GM12878 (cell line): ENCODE results near the gene DDHD1. TPM values are rescaled to one million over a fixed set of nuclear protein-coding genes. Genes with fewer than 3 reads are reported as not detected.
A peak's percentile ranks its signal among the peaks of the same experiment; 100 is the strongest.

ENCODE experiments used
- ASH2L ChIP-seq: fragments of 300-600, 200-600 bp; sonication (generic); IDR thresholded peaks from 2 replicates; pipeline ENCODE4 v1.6.1; 2017; ENCODE audit warnings: low read depth, mild to moderate bottlenecking, borderline replicate concordance
- BACH1 ChIP-seq: fragments of 450-650 bp; IDR thresholded peaks from 2 replicates; pipeline ENCODE4 v1.6.1; 2017; ENCODE audit warnings: mild to moderate bottlenecking, borderline replicate concordance
- BMI1 ChIP-seq: fragments of 450-650 bp; IDR thresholded peaks from 2 replicates; pipeline ENCODE4 v1.6.1; 2016; ENCODE audit warnings: mild to moderate bottlenecking, moderate library complexity, borderline replicate concordance
- CHD1 ChIP-seq: IDR thresholded peaks from 2 replicates; pipeline ENCODE4 v1.6.1; 2012; ENCODE audit warnings: low read depth, low read length, improper control_type of control experiment
- CREB1 ChIP-seq: IDR thresholded peaks from 2 replicates; pipeline ENCODE4 v1.6.1; 2012; ENCODE audit warnings: low read depth, mild to moderate bottlenecking, inconsistent platforms
- GABPA ChIP-seq: IDR thresholded peaks from 2 replicates; pipeline ENCODE4 v1.6.1; 2014; ENCODE audit warnings: antibody characterized with exemption, low read depth, mild to moderate bottlenecking, inconsistent platforms
- IRF5 ChIP-seq: fragments of 450-650 bp; IDR thresholded peaks from 2 replicates; pipeline ENCODE4 v1.6.1; 2017; ENCODE audit warnings: borderline replicate concordance
- JUNB ChIP-seq: IDR thresholded peaks from 2 replicates; pipeline ENCODE4 v1.6.1; 2016; ENCODE audit warnings: antibody characterized with exemption, mild to moderate bottlenecking
- MEF2A ChIP-seq: IDR thresholded peaks from 2 replicates; pipeline ENCODE4 v1.6.1; 2011; ENCODE audit warnings: low read depth, mild to moderate bottlenecking, low read length, moderate library complexity; ENCODE audit not compliant: insufficient read depth
- MTA2 ChIP-seq: fragments of 450-650 bp; IDR thresholded peaks from 2 replicates; pipeline ENCODE4 v1.6.1; 2016; ENCODE audit warnings: low read depth, mild to moderate bottlenecking, moderate library complexity
- MYC ChIP-seq: IDR thresholded peaks from 2 replicates; pipeline ENCODE4 v1.6.1; 2011; ENCODE audit warnings: mild to moderate bottlenecking, low read length, moderate library complexity, inconsistent platforms; ENCODE audit not compliant: insufficient read depth, insufficient replicate concordance, insufficient read length, severe bottlenecking
- NFYB ChIP-seq: IDR thresholded peaks from 2 replicates; pipeline ENCODE4 v1.6.1; 2011; ENCODE audit warnings: low read depth, mild to moderate bottlenecking, low read length, improper control_type of control experiment, moderate library complexity; ENCODE audit not compliant: insufficient read depth
- NR2C2 ChIP-seq: IDR thresholded peaks from 2 replicates; pipeline ENCODE4 v1.6.1; 2011; ENCODE audit warnings: borderline replicate concordance, low read depth; ENCODE audit not compliant: control insufficient read depth, insufficient read length
- PKNOX1 ChIP-seq: fragments of 450-650 bp; IDR thresholded peaks from 2 replicates; pipeline ENCODE4 v1.6.1; 2016; ENCODE audit warnings: mild to moderate bottlenecking
- RELB ChIP-seq: fragments of 450-650 bp; IDR thresholded peaks from 2 replicates; pipeline ENCODE4 v1.6.1; 2017; ENCODE audit warnings: low read depth, mild to moderate bottlenecking, moderate library complexity
- RFX5 ChIP-seq: IDR thresholded peaks from 2 replicates; pipeline ENCODE4 v1.6.1; 2011; ENCODE audit warnings: low read depth, low read length, improper control_type of control experiment
- RUNX3 ChIP-seq: IDR thresholded peaks from 2 replicates; pipeline ENCODE4 v1.6.1; 2012; ENCODE audit warnings: low read length, inconsistent platforms
- SMARCA5 ChIP-seq: fragments of 450-650 bp; IDR thresholded peaks from 2 replicates; pipeline ENCODE4 v1.6.1; 2017; ENCODE audit warnings: mild to moderate bottlenecking
- SREBF2 ChIP-seq: IDR thresholded peaks from 2 replicates; pipeline ENCODE4 v1.6.1; 2012; ENCODE audit warnings: mild to moderate bottlenecking, low read length
- SRF ChIP-seq, 2 experiments: IDR thresholded peaks; 2 replicates each; pipeline ENCODE4 v1.6.1; 2011; ENCODE audit warnings: low read depth in 2 of 2, low read length in 2 of 2, mild to moderate bottlenecking in 1 of 2, moderate library complexity in 1 of 2
- WRNIP1 ChIP-seq: IDR thresholded peaks from 2 replicates; pipeline ENCODE4 v1.6.1; 2011; ENCODE audit warnings: low read depth, low read length, improper control_type of control experiment, borderline replicate concordance
- ZNF207 ChIP-seq: fragments of 450-650 bp; IDR thresholded peaks from 2 replicates; pipeline ENCODE4 v1.6.1; 2014; ENCODE audit warnings: antibody characterized with exemption, mild to moderate bottlenecking, borderline replicate concordance
- ZNF622 ChIP-seq: fragments of 450-650 bp; IDR thresholded peaks from 2 replicates; pipeline ENCODE4 v1.6.1; 2017; ENCODE audit warnings: mild to moderate bottlenecking, inconsistent platforms
- polyA plus RNA-seq, 11 experiments: library from polyadenylated mRNA; depleted of rRNA in 4 of 11; unstranded in 6 of 11; stranded (reverse) in 5 of 11; fragments of >200 nt; fragmentation: Nextera tagmentation in 4 of 11; fragmentation: Illumina TruSeq in 1 of 11; extraction: Ambion mirVana in 4 of 11; extraction: Trizol in 1 of 11; gene quantifications; 1 replicate in 1 of 11; 2 replicates in 10 of 11; pipeline versions ENCODE4 v1.2.1 to v1.2.3, GENCODE V29; 2011 to 2016; ENCODE audit warnings: inconsistent platforms in 2 of 11, missing spikeins in 2 of 11, low read depth in 1 of 11
- total RNA-seq, 4 experiments: library from RNA; depleted of rRNA in 3 of 4; stranded (reverse); fragments of >200 nt in 3 of 4; fragmentation: Illumina TruSeq in 1 of 4; extraction: Trizol in 1 of 4; gene quantifications; 2 replicates each; pipeline versions ENCODE4 v1.2.1 to v1.2.3, GENCODE V29; 2013 to 2021
- TF ChIP-seq, protein P1 (sequence below): IDR thresholded peaks from 2 replicates; pipeline ENCODE4 v1.6.1; 2012; ENCODE audit warnings: low read depth, low read length, improper control_type of control experiment

DDHD1 gene
- total and polyA plus RNA-seq, 10 of the 15 experiments (the other 5 are each of a cell fraction or from before 2014, with no cell fraction given), result 7.7 to 52.3 (median 28.5) TPM

DNA sequence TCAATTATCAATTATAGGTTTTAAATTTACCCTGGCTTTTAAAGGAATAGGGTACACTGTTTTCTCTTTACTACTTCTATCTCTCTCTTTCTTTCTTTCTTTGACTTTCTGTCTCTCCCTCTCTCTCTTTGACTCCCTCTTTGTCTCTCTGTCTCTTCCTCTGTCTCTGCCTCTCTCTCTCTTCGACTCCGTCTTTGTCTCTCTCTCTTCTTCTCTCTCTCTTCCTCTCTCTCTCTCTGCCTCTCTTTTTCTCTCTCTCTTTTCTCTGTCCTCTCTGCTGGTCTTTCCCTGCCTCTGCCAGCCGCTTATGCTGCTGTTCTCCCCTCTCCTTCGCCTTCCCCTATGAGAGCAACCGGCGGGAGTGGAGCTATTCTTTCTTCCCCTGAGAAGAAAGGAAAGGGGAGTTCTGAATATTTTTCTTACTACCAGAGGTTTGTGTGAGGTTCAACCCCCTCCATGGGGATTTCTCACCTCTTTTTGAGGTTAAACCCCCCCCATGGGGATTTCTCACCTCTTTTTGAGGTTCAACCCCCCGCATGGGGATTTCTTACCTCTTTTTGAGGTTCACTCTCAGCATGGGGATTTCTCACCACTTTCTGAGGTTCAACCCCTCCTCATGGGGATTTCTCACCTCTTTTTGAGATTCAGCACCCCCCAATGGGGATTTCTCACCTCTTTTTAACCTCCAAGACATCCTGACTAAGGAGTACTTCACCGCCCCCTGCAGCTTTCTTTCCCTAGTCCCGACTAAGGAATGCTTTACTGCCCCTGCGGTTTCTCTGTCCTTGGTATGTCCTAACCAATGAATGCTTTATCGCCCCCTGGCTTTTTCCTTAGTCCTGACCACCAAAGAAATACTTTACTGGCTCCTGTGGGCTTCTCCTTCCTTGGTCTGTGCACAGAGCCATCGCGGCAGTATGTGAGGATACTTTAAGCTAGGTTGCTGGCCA lies 27.4 kb upstream of the DDHD1 start (continued):
- no peak for TF ChIP-seq WRNIP1
- no peak for TF ChIP-seq SREBF2
- TF ChIP-seq PKNOX1, result no peak
- TF ChIP-seq CHD1, result no peak
- peak; percentile 81; the same call in 1 of the 2 replicates for TF ChIP-seq MTA2
- no peak for TF ChIP-seq NR2C2
- 0 out of 2 replicates have a peak, but pooled peaks have one; percentile 6 for TF ChIP-seq BACH1
- TF ChIP-seq CREB1, result peak; percentile 35; the same call in 1 of the 2 replicates
- no peak for TF ChIP-seq ZNF622
- peak; percentile 54; the same call in 1 of the 2 replicates for TF ChIP-seq ZNF207
- TF ChIP-seq RFX5, result no peak
- TF ChIP-seq NFYB, result no peak
- TF ChIP-seq SMARCA5, result no peak
- peak; percentile 98 for TF ChIP-seq RUNX3
- TF ChIP-seq JUNB, result peak; percentile 70
- 0 out of 2 replicates have a peak, but pooled peaks have one; percentile 28 for TF ChIP-seq GABPA
- TF ChIP-seq BMI1, result peak; percentile 36; the same call in 1 of the 2 replicates
- TF ChIP-seq MYC, result no peak
- TF ChIP-seq, protein P1, sequence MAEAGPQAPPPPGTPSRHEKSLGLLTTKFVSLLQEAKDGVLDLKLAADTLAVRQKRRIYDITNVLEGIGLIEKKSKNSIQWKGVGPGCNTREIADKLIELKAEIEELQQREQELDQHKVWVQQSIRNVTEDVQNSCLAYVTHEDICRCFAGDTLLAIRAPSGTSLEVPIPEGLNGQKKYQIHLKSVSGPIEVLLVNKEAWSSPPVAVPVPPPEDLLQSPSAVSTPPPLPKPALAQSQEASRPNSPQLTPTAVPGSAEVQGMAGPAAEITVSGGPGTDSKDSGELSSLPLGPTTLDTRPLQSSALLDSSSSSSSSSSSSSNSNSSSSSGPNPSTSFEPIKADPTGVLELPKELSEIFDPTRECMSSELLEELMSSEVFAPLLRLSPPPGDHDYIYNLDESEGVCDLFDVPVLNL, result no peak
- TF ChIP-seq RELB, result peak; percentile 98
- TF ChIP-seq ASH2L, result no peak
- 0 out of 2 replicates have a peak, but pooled peaks have one; percentile 35 for TF ChIP-seq IRF5
- peak in 1 of 2 experiments; percentile 18; a peak in 1 of 4 replicates for TF ChIP-seq SRF (IDR thresholded peaks at IDR 0.05; ENCODE audit: low read depth in 2 of 2, low read length in 2 of 2)
- peak; percentile 74 for TF ChIP-seq MEF2A
